HK-2 (cell line): ENCODE measurements around the gene YES1.
"Not testable (repeated sequence)": the region's sequence is repeated elsewhere in the genome, so short reads cannot be mapped to it uniquely, and the experiment has no call there.

ENCODE experiments used
- DNase-seq: peaks from one replicate; pipeline ENCODE4 v3.0.0-alpha.2; 2018; ENCODE audit not compliant: unreplicated experiment

Gene YES1

DNA sequence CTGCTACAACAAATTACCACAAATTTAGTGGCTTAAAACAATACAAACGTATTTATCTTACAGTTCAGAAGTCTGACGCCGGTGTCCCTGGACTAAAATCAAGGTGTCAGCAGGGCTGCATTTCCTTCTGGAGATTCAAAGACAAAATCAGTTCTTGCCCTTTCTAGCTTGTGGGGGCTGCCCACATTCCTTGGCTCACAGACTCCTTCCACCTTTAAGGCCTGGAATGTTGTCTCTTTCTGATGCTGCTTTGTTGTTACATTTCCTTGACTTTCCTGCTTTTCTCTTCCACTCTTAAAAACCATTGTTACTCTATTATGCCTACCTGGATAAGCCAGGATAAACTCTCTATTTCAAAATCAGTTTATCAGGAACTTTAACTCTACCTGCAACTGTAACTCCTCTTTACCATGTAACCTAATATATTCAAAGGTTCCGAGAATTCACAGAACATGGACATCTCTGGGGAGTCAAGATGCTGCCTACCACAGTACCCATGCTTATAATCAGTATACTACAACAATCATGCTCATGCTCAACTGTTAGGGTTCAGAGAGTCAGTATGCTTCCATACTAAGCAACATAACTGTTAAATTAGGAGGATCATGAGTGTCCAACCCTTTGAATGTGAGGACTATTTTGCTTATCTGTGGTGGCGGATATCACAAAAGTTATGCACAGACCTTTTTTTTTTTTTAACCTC, 27.4 kb downstream of the YES1 start:
- no peak for DNase-seq

DNA sequence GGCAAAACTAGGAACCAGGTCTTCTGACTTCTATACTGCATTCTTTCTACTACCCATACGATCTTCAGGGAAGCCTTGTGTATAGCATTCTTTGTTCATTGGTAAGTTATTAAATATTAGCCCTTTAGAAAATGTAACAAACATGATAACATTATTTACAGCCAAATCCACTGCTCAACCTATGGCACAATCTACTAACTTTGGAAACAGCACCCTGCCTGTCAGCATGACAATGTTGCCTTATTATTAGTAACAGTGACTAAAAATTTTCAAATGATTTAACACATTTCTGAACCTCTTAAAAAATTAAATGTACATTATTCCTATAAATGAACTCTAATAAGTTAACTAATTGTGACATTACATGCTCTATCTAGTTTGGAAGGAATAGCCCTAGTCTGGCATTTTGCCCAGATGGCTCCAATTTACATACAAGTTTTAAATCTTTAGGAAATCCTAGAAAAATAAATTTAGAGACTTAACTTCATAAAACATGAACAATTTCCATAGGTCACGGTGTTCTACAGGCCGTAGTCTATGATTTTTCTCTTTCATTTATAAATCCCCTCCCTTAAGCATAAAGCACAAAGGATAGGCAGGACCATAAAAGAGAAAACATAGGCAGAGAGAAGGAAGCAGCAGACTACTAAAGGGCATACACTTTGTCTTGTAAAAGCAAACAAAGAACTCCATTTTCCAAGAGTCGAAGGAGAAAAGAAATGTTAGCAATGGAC, 33.7 kb downstream of the YES1 start:
- DNase-seq: no peak

DNA sequence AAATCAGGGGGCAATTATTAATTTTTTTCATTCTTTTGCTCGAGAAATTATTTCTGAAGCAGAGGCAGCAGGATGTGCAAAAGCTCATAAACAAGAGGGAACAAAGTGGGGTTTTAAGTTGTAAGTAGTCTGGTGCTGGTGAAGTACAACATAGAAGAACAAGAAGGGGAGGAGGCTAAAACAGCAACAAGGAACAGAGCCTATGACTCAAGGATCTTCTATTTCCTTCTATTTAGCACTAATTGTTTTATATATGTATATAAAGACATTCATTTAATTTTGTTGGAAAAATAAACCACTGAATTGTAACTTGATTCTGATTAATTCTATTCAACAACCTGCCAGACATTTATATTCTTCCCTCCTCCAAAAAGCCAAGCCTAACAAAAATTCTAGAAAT, 35.0 kb downstream of the YES1 start:
- DNase-seq: no peak

DNA sequence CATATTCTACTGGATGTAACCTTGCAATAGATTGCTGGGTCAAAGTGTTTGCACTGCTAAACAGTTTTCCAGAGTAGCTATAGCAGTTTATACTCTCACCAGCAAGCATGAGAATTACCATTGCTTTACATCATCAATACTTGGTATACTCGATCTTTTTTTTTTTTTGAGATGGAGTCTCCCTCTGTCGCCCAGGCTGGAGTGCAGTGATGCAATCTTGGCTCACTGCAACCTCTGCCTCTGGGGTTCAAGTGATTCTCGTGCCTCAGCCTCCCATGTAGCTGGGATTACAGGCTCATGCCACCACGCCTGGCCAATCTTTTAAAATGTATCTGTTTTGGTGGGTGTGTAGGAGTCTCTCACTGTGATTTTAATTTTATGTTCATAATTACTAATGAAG, 36.0 kb downstream of the YES1 start:
- DNase-seq: not testable (repeated sequence)

DNA sequence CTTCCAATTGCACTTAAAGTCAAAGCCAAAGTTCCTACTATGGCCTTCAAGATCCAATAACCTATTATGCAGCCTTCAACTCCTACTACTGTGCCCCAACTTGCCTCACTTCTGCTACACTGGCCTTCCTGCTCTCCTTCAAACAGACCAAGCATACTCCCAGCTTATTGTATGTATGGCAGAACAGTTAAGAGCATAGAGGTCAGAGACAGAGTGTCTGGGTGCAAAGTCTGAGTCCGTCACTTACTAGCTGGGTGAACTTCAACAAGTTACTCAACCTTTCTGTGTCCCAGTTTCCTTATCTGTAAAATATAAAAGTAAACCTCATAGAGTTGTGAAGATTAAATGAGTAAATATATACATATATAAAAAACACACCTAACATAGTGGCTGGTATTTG, 37.2 kb downstream of the YES1 start:
- no peak for DNase-seq

DNA sequence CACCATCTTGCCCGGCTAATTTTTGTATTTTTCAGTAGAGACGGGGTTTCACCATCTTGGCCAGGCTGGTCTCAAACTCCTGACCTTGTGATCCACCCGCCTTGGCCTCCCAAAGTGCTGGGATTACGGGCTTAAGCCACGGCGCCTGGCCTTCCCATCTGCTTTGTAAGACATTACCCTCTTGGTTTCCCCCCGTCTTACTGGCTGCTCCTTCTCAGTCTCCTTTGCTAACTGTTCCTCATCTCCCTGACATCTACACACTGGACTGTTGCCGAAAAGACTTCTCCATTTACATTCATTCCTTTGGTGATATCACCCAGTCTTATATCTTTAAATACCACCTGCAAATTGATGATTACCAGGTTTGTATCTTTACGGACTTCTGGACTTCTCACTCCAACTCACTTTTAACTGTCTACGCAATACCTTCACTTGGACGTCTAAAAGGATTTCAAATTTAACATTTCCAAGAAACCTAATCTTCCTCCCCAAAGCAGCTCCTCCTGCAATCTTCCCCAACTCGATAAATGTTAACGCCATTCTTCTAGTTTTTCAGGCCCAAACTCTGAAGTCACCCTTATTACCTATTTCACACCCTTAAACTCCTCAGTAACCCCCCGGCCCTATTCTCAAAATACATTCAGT, 37.9 kb downstream of the YES1 start:
- DNase-seq: no peak

DNA sequence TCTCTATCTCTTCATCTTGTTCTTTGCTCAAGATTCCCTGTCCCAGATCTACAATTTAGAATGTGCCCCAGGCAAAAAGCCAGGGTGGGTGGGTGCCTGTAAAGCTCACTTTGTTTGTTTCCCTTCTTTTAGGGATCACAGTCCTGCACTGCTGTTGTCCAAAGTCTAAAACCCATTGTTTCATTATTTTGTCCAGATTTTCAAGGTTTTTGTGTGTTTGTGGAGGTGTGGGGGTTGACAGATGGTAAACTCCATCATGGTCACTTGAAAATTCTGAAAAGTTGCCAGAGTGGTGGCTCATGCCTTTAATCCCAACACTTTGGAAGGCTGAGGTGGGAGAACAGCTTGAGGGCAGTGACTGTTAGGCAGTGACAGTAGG, 41.5 kb downstream of the YES1 start:
- no peak for DNase-seq

DNA sequence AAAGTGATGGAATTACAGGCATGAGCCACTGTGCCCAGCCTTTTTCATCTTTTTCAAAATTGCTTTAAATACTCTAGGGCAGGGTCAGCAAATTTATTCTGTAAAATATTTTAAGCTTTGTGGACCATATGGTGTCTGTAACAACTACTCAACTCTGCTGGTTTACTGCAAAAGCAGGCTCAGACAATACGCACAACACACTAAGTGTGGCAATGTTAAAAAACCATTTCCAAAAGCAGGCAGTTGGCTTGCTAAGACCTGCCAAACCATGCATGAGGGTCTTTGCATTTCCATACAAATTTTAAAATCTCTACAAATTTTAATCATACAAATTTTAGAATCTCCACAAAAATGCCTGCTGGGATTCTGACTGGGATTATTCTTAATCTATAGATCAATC, 44.1 kb downstream of the YES1 start:
- DNase-seq: no peak

DNA sequence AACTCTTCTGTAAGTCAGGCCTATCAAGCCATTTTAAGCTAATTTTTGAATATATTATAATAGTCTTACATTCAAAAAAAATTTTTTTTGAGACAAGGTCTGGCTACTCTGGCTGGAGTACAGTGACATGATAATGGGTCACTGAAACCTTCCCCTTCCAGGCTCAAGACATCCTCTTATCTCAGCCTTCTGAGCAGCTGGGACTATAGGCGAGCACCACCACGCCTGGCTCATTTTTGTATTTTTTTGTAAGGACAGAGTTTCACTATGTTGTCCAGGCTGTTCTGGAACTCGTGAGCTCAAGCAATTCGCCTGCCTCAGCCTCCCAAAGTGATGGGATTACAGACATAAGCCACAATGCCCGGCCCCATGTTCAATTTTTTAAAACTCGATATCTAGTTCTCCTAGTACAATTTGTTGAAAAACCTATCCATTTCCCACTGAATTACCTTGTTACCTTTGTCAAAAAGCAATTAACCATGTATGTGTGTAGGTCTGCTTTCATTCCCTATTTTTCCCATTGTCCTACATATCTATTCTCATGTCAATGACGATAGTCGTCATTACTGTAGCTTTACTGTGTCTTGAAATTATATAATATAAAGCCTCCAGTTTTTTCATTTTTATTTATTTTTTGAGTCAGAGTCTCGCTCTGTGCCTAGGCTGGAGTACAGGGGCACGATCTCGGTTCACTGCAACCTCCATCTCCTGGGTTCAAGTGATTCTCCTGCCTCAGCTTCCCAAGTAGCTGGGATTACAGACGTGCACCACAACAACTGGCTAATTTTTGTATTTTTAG, 44.8 kb downstream of the YES1 start:
- DNase-seq: no peak

DNA sequence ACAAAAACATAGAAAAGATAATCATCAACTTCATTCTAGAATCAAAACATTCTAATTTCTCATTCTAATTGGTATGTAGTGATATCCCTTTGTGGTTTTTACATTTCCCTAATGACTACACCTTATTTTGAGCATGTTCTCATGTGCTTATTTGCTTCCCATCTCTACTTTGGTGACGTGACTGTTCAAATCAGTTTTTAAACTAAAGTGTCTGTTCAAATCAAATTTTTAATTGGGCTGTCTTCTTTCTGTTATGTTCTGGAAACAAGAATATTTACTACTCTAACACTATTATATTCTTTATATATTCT, 45.5 kb downstream of the YES1 start:
- no peak for DNase-seq

DNA sequence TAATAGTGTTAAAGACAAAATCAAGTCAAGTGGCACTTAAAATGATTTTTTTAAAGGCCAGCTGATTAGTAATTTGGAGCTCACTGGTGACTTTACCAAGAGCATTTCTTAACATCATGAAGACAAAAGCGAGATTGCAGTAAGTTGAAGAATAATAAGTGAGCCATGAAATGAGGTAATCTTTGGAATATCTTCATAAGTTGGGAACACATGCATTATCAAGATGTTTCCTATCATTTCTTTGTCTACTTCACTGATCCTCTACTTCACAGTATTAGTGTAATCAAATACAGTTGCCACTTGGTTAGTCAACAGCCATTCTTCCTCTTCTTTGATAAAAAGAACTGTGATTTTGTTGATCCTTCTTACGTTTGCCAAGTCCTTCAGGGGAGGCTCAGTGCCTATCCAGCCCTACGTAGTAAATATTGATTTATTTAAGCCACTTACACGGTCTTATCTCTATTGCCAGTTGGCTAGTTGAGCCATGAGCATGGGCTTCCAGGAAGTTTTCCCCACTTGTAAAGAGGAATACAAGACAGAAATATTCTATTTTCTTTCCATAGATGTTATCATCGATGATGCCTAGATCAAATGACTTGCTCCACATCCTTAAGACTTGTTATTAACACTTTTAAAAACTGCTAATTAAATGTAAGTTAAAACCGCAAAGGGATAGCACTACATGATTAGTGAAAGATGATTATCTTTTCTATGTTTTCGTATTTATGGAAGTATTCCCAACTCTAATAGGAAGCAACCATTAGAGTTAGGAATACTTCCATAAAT, 46.1 kb downstream of the YES1 start:
- DNase-seq: no peak

DNA sequence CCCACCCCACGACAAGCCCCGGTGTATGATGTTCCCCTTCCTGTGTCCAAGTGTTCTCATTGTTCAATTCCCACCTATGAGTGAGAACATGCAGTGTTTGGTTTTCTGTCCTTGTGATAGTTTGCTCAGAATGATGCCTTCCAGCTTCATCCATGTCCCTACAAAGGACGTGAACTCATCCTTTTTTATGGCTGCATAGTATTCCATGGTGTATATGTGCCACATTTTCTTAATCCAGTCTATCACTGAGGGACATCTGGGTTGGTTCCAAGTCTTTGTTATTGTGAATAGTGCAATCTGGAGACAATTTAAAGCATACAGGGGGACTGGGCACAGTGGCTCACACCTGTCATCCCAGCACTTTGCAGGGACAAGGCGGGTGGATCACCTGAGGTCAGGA, 52.2 kb downstream of the YES1 start:
- DNase-seq: not testable (repeated sequence)

DNA sequence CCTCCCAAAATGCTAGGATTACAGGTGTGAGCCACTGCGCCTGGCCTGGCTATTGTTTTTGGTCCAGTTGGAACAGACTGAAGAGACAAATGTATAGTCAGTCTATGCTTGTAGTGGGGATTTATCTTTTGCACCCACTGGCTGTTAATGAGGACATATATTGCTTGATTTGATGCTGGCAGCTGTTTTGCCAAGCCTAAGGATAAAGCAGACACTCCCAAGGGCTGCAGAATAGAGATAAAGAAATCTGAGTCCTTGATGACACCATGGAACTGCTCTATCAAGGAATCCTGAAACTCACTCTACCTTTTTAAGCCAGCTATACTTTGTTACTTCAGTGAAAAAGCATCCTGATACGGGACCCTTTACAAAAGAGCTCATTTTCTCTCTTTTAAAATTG, 56.5 kb downstream of the YES1 start:
- DNase-seq: no peak

DNA sequence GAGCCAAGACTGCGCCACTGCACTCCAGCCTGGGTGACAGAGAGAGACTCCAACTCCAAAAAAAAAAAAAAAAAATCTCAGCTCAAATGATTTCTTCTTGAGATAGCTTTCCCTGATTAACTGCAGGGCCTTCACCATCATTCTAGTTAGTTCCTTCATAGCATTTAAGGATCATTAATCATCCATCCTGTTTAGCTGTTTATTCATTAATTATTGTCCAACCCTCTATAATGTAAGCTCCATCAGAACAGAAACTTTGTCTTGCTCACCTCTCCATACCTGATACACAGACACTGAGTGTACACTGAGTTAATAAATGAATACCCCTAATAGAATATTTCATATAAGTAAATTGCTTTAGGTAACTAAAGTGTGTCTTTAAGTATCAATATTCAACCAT, 57.4 kb downstream of the YES1 start:
- no peak for DNase-seq

DNA sequence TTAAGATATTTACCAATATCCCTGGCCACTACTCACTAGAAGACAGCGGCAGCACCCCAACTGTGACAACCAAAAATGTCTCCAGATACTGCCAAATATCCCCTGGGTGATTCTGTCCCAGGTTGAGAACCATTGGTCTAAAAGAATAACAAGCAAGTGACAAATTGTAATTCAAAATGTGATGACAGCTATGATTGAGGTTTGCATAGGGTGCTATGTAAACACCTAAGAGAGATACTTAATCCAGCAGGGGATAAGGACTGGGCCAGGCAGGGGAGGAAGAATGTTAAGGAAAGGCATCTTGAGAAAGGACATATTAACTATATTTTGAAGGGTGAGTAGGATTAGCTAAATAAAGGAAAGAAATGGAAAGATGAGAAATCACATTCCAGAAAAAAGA, 61.6 kb downstream of the YES1 start:
- DNase-seq: no peak

DNA sequence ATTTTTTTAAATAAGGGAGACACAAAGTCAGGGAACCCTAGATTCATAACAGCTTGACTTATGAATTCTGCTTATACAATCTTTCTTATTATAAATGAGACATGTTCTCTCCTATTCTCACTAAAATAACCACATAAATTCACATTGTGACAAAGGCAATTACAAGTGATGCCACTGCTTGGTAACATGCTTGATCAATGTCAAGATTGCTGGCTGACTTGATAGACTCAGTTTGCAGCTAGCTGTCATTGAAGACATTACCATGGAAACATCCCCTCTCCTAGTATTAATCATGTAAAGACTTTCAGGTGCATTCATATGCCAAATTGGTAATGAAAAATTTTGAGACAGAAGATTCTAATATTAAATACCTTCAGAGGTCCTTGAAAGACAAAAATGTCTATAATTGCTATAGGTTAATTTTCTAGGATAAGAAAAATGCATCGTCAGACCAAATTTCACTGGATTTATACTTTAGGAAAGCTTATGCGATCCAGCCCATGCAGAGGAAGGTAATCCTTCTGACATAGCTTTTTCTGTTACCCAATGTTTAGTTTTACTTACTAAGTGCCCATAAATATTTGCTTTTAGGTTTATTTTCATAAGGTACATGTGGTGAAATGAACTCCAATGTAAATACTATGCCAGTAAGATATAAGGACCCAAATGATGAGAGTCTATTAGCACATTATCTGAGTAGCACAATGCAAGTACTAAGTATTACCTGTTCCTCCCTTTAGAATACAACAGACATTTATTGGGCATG, 67.0 kb downstream of the YES1 start:
- no peak for DNase-seq

DNA sequence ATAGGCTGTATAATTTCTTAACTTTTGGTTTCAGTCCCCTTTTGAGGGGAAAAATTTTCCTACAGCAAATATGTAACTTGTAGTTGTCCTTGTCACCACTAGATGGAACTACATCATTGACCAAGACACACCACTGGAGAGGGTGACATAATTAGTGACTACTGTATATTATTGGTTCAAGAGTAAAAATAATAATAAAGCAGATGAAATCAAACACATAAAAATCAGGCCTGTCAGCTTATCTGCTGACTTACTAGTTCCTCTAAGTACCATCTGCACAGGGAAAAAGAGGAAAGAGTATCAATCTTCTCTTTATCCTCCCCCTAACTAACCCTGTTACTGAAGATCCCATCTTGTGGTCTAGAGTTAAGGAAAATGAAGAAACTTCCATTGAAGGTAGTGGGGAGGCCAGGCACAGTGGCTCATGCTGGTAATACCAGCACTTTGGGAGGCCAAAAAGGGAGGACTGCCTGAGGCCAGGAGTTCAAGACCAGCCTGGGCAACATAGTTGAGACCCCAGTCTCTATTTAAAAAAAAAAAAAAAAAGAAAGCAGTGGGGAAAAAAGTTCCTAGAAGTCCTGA, 70.0 kb downstream of the YES1 start:
- DNase-seq: no peak

DNA sequence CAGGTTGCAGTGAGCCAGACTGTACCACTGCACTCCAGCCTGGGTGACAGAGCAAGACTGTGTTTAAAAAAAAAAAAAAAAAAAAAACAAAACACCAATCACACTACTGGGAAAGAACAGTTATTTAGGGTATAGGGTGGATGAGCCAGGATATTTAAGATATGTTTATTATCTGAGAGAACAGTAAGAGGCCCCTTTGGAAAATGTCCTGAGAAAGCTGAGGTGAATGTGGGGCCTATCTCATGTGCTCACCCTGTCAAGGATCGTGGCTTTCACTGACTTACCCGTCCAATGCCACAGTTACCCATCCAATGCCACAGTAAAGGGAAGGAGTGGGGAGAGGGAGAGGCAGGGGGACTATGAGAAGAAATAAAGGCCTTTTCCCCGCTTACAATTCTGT, 79.7 kb downstream of the YES1 start:
- no peak for DNase-seq

DNA sequence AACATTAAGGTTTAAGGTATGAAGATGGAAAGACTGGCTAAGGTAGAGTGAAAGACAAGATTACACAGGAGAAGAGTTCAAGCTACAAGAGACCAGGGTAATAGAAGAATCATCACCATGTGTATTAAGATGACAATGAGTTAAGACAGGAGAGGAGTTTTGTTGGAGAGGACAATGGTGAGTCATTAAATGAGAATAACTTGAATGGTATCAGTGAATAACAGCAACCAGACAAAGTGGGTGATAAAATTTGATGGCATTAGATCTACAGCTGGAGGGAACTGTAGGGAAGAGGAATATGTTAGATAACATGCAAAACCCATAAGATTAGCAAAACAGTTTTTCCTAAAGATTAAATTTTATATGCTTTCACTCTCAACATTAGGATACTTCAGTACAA, 80.9 kb downstream of the YES1 start:
- no peak for DNase-seq

DNA sequence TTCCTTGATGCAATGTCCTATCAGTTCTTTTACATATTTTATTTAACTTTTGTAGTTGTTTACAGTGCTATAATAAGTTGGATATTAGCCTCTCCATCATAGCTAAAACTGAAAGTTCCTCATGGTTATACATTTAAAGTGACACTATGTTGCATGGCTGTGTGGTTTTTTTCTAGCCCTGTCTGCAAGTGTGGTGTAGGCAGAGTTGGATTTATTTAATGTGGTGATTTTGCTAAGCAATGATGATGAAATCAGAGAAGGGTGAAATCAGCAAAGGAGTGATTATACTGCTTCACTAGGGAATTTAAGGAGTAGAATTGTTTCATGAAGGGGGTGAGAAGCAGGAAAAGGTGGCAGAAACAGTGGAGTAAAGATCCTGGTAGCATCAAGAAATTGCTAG, 81.3 kb downstream of the YES1 start:
- no peak for DNase-seq

DNA sequence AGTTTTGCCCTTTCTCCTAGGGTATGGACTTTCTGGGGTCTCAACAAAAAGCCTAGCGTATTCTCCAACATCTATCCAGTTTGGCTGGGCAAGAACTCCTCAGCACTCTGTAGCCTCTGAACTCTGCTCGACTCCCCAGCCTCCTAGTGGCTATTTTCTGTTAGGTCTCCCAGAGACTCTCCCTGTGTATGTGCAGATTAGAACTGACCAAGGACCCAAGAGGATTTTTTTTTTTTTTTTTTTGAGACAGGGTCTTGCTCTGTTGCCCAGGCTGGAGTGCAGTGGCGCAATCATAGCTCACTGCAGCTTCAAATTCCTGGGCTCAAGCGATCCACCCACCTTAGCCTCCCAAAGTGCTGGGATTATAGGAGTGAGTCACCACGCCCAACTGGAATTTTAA, 81.9 kb downstream of the YES1 start:
- not testable (repeated sequence) for DNase-seq
